Measurements from ENCODE around the gene PCDHGB2. TPM values are rescaled to one million over a fixed set of nuclear protein-coding genes. Genes with fewer than 3 reads are reported as not detected.

The PCDHGB2 gene
- polyA plus RNA-seq, 1 donor (not counting 4 experiments of a cell fraction or from before 2014, with no cell fraction given) = 0.12 TPM

DNA sequence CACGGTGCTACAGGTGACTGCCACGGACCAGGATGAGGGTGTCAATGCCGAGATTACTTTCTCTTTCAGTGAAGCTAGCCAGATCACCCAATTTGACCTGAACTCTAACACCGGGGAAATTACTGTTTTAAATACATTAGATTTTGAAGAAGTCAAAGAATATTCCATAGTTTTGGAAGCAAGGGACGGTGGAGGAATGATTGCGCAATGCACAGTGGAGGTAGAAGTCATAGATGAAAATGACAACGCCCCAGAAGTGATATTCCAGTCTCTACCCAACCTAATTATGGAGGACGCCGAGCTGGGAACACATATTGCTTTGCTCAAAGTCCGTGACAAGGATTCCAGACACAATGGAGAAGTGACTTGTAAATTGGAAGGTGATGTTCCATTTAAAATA, 28.9 kb downstream of the PCDHGB2 start:
- H3K36me3 ChIP-seq (ENCODE audit: control insufficient read depth in 2 of 2, extremely low read depth in 1 of 2, insufficient read depth in 2 of 2, low read length in 2 of 2) = no peaks in the 10 kb centered on the region
- no peak overlapping the region for H2AFZ ChIP-seq (ENCODE audit: control insufficient read depth, low read length)
- no peaks in the 10 kb centered on the region for H4K20me1 ChIP-seq (ENCODE audit: control insufficient read depth, extremely low read depth, insufficient read depth, low read length)
- no peak overlapping the region for H3K9ac ChIP-seq (ENCODE audit: control insufficient read depth, extremely low read depth, insufficient read depth, low read length)
- no peaks in the 10 kb centered on the region for H3K9me1 ChIP-seq (ENCODE audit: control insufficient read depth, extremely low read depth, insufficient read depth, low read length)
- no peaks in the 10 kb centered on the region for H3K4me1 ChIP-seq (ENCODE audit: control insufficient read depth, extremely low read depth, insufficient read depth, low read length)
- H3K27me3 ChIP-seq (ENCODE audit: control insufficient read depth, extremely low read depth, insufficient read depth, low read length) = peaks cover 11% of the 10 kb centered on the region
- DNase-seq (ENCODE audit: low read depth, low spot score) (no peak), FAIRE-seq (no peak)
- H3K79me2 ChIP-seq (ENCODE audit: control insufficient read depth, insufficient read depth, low read length) = no peaks in the 10 kb centered on the region
- TF ChIP-seq, protein P1, sequence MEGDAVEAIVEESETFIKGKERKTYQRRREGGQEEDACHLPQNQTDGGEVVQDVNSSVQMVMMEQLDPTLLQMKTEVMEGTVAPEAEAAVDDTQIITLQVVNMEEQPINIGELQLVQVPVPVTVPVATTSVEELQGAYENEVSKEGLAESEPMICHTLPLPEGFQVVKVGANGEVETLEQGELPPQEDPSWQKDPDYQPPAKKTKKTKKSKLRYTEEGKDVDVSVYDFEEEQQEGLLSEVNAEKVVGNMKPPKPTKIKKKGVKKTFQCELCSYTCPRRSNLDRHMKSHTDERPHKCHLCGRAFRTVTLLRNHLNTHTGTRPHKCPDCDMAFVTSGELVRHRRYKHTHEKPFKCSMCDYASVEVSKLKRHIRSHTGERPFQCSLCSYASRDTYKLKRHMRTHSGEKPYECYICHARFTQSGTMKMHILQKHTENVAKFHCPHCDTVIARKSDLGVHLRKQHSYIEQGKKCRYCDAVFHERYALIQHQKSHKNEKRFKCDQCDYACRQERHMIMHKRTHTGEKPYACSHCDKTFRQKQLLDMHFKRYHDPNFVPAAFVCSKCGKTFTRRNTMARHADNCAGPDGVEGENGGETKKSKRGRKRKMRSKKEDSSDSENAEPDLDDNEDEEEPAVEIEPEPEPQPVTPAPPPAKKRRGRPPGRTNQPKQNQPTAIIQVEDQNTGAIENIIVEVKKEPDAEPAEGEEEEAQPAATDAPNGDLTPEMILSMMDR (optimal IDR thresholded peaks at IDR 0.05 in 1 of 3, IDR thresholded peaks at IDR 0.05 in 1 of 3, conservative IDR thresholded peaks at IDR 0.05 in 1 of 3; ENCODE audit: extremely low read depth in 1 of 3, insufficient read depth in 2 of 3, low read length in 3 of 3) = no peak
- no peak for TF ChIP-seq EZH2 (IDR thresholded peaks at IDR 0.05; ENCODE audit: low read length)
- peaks cover 24% of the 10 kb centered on the region for H3K9me3 ChIP-seq (ENCODE audit: control insufficient read depth, low read depth, low read length)
- H3K4me3 ChIP-seq (ENCODE audit: control insufficient read depth in 2 of 3, extremely low read depth in 1 of 3, insufficient read depth in 2 of 3, low read depth in 1 of 3, low read length in 3 of 3) = no peak overlapping the region
- H3K27ac ChIP-seq (ENCODE audit: control insufficient read depth, insufficient read depth, low read length) = no peak overlapping the region
- no peak overlapping the region for H3K4me2 ChIP-seq (ENCODE audit: control insufficient read depth, extremely low read depth, insufficient read depth, low read depth, low read length)
- dilution Hi-C loops (cut with MboI; ENCODE audit: extremely low pct_ligation_motif_present, low sequenced_read_pairs) = no loop called here

DNA sequence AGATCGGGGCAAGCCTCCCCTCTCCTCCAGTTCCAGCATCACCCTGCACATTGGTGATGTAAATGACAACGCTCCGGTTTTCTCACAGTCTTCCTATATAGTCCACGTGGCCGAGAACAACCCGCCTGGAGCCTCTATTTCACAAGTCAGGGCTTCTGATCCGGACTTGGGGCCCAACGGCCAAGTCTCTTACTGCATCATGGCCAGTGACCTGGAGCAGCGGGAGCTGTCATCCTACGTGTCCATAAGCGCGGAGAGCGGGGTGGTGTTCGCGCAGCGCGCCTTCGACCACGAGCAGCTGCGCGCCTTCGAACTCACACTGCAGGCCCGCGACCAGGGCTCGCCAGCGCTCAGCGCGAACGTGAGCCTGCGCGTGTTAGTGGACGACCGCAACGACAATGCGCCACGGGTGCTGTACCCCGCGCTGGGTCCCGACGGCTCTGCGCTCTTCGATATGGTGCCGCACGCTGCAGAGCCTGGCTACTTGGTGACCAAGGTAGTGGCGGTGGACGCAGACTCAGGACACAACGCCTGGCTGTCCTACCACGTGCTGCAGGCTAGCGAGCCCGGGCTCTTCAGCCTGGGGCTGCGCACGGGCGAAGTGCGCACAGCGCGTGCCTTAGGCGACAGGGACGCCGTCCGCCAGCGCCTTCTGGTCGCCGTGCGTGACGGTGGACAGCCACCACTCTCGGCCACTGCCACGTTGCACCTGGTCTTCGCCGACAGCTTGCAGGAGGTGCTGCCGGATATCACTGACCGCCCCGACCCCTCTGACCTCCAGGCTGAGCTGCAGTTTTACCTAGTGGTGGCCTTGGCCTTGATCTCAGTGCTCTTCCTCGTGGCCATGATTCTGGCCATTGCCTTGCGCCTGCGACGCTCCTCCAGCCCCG, 29.6 kb downstream of the PCDHGB2 start:
- Histone ChIP-seq H3K9ac (ENCODE audit: control insufficient read depth, extremely low read depth, insufficient read depth, low read length) (no peak overlapping the region), H3K27ac (ENCODE audit: control insufficient read depth, insufficient read depth, low read length) (no peak overlapping the region), H3K9me1 (ENCODE audit: control insufficient read depth, extremely low read depth, insufficient read depth, low read length) (no peaks in the 10 kb centered on the region), H3K4me3 (ENCODE audit: control insufficient read depth in 2 of 3, extremely low read depth in 1 of 3, insufficient read depth in 2 of 3, low read depth in 1 of 3, low read length in 3 of 3) (no peak overlapping the region), H4K20me1 (ENCODE audit: control insufficient read depth, extremely low read depth, insufficient read depth, low read length) (no peaks in the 10 kb centered on the region), H3K27me3 (ENCODE audit: control insufficient read depth, extremely low read depth, insufficient read depth, low read length) (peaks cover 11% of the 10 kb centered on the region), H3K79me2 (ENCODE audit: control insufficient read depth, insufficient read depth, low read length) (no peaks in the 10 kb centered on the region), H3K36me3 (ENCODE audit: control insufficient read depth in 2 of 2, extremely low read depth in 1 of 2, insufficient read depth in 2 of 2, low read length in 2 of 2) (no peaks in the 10 kb centered on the region), H3K4me2 (ENCODE audit: control insufficient read depth, extremely low read depth, insufficient read depth, low read depth, low read length) (no peak overlapping the region), H3K9me3 (ENCODE audit: control insufficient read depth, low read depth, low read length) (peaks cover 27% of the 10 kb centered on the region), H2AFZ (ENCODE audit: control insufficient read depth, low read length) (no peak overlapping the region), H3K4me1 (ENCODE audit: control insufficient read depth, extremely low read depth, insufficient read depth, low read length) (no peaks in the 10 kb centered on the region)
- dilution Hi-C loops (cut with MboI; ENCODE audit: extremely low pct_ligation_motif_present, low sequenced_read_pairs) = no loop called here
- TF ChIP-seq, protein P1 (optimal IDR thresholded peaks at IDR 0.05 in 1 of 3, IDR thresholded peaks at IDR 0.05 in 1 of 3, conservative IDR thresholded peaks at IDR 0.05 in 1 of 3; ENCODE audit: extremely low read depth in 1 of 3, insufficient read depth in 2 of 3, low read length in 3 of 3) = no peak
- TF ChIP-seq EZH2 (IDR thresholded peaks at IDR 0.05; ENCODE audit: low read length) = no peak
- DNase-seq (ENCODE audit: low read depth, low spot score) (no peak), FAIRE-seq (no peak)
